Activated CD4-positive, alpha-beta T cell treated with anti-CD3 and anti-CD28 coated beads for 24 hours (primary cell): ENCODE results near the gene HSPG2.
"Not testable (repeated sequence)": the region's sequence is repeated elsewhere in the genome, so short reads cannot be mapped to it uniquely, and the experiment has no call there.

ENCODE experiments used
- DNase-seq, 2 donors: peaks; one replicate each; pipeline ENCODE4 v3.0.0-alpha.2; 2020; ENCODE audit warnings: low read depth in 2 of 2

The HSPG2 gene

GRCh38 chr1:21932127-21932526 lies 5.0 kb downstream of the HSPG2 start:
- DNase-seq = no peak

- no peak for DNase-seq
Measured at GRCh38 chr1:21931171-21932093, 5.7 kb downstream of the HSPG2 start.

GRCh38 chr1:21930629-21931170 lies 6.4 kb downstream of the HSPG2 start:
- DNase-seq = no peak

GRCh38 chr1:21930080-21930571 lies 7.0 kb downstream of the HSPG2 start:
- DNase-seq = no peak

GRCh38 chr1:21927533-21928237 lies 9.4 kb downstream of the HSPG2 start:
- DNase-seq = no peak

- no peak for DNase-seq
Measured at GRCh38 chr1:21926814-21927532, 10.1 kb downstream of the HSPG2 start.

GRCh38 chr1:21926065-21926464 lies 11.0 kb downstream of the HSPG2 start:
- no peak for DNase-seq

- no peak for DNase-seq
Measured at GRCh38 chr1:21925334-21925940, 11.7 kb downstream of the HSPG2 start.

- no peak for DNase-seq
Measured at GRCh38 chr1:21924503-21925005, 12.6 kb downstream of the HSPG2 start.

- no peak for DNase-seq
Measured at GRCh38 chr1:21922090-21923013, 14.8 kb downstream of the HSPG2 start.

- no peak for DNase-seq
Measured at GRCh38 chr1:21921100-21921875, 15.8 kb downstream of the HSPG2 start.

- DNase-seq = no peak
Measured at GRCh38 chr1:21919520-21919919, 17.6 kb downstream of the HSPG2 start.

- not testable (repeated sequence) for DNase-seq
Measured at GRCh38 chr1:21917239-21917631, 19.9 kb downstream of the HSPG2 start.

GRCh38 chr1:21916447-21917238 lies 20.5 kb downstream of the HSPG2 start:
- DNase-seq = no peak

GRCh38 chr1:21914880-21915640 lies 22.1 kb downstream of the HSPG2 start:
- no peak for DNase-seq

GRCh38 chr1:21914450-21914849 lies 22.7 kb downstream of the HSPG2 start:
- no peak for DNase-seq

GRCh38 chr1:21913763-21914162 lies 23.3 kb downstream of the HSPG2 start:
- no peak for DNase-seq

- DNase-seq = no peak
Measured at GRCh38 chr1:21913258-21913657, 23.9 kb downstream of the HSPG2 start.
